ENCODE measurements around the gene SELENOV.

Gene SELENOV

GRCh38 chr19:39516270-39516669 lies 1.3 kb downstream of the SELENOV start:
- TF ChIP-seq CTCF (conservative IDR thresholded peaks at IDR 0.05; ENCODE audit: low read depth) = no peak
- ChIA-PET POLR2A (ENCODE audit: low non-redundant PET) (no interaction called here), CTCF (no interaction called here)
- no peak for DNase-seq (ENCODE audit: low spot score)
- H3K27ac ChIP-seq = no peak overlapping the region

- ChIA-PET POLR2A (ENCODE audit: low non-redundant PET) (no interaction called here), CTCF (no interaction called here)
- no peak for TF ChIP-seq CTCF (conservative IDR thresholded peaks at IDR 0.05; ENCODE audit: low read depth)
- no peak for DNase-seq (ENCODE audit: low spot score)
- H3K27ac ChIP-seq = no peak overlapping the region
Measured at GRCh38 chr19:39517432-39517831, 2.5 kb downstream of the SELENOV start.

- no peak overlapping the region for H3K27ac ChIP-seq
- ChIA-PET POLR2A (ENCODE audit: low non-redundant PET) (no interaction called here), CTCF (interaction anchor here (0.6 kb wide), 1 partner anchor 478 kb away, joined by 3 read pairs; the partner anchor contains the start of gene ZNF546)
- no peak for TF ChIP-seq CTCF (conservative IDR thresholded peaks at IDR 0.05; ENCODE audit: low read depth)
- DNase-seq (ENCODE audit: low spot score) = no peak
Measured at GRCh38 chr19:39518458-39518857, 3.5 kb downstream of the SELENOV start.

GRCh38 chr19:39518975-39519374 lies 4.0 kb downstream of the SELENOV start:
- H3K27ac ChIP-seq = no peak overlapping the region
- CTCF ChIA-PET = interaction anchor here (1.4 kb wide), 1 partner anchor 14 kb away, joined by 5 read pairs; the partner anchor contains the start of gene EID2B
- TF ChIP-seq CTCF (conservative IDR thresholded peaks at IDR 0.05; ENCODE audit: low read depth) = no peak
- DNase-seq (ENCODE audit: low spot score) = no peak
- POLR2A ChIA-PET (ENCODE audit: low non-redundant PET) = no interaction called here

GRCh38 chr19:39520541-39521484 lies 5.9 kb downstream of the SELENOV start:
- TF ChIP-seq CTCF (conservative IDR thresholded peaks at IDR 0.05; ENCODE audit: low read depth) = no peak
- DNase-seq (ENCODE audit: low spot score) = no peak
- ChIA-PET POLR2A (ENCODE audit: low non-redundant PET) (no interaction called here), CTCF (interaction anchor here (1.4 kb wide), 1 partner anchor 12 kb away, joined by 5 read pairs; the partner anchor contains the start of gene EID2B)
- no peak overlapping the region for H3K27ac ChIP-seq

GRCh38 chr19:39524495-39524894 lies 9.6 kb downstream of the SELENOV start:
- CTCF ChIA-PET = interaction anchor here (0.7 to 2.0 kb wide), 4 partner anchors 8 to 1011 kb away, joined by 3 to 6 read pairs (median 4); partner anchors contain the start of gene EID2B
- no peak overlapping the region for H3K27ac ChIP-seq
- DNase-seq (ENCODE audit: low spot score) = no peak
- POLR2A ChIA-PET (ENCODE audit: low non-redundant PET) = interaction anchor here (1.4 kb wide), 1 partner anchor 89 kb away, joined by 4 read pairs; the partner anchor contains the start of gene RPS16
- no peak for TF ChIP-seq CTCF (conservative IDR thresholded peaks at IDR 0.05; ENCODE audit: low read depth)

Data from RWPE1 (cell line).